SHP77 (cell line): ENCODE data around the gene ANTKMT.
"Not testable (repeated sequence)": the region's sequence is repeated elsewhere in the genome, so short reads cannot be mapped to it uniquely, and the experiment has no call there.

Source experiments
- DNase-seq, 2 experiments: peaks; one replicate each; lab custom pipeline; 2025; lab: John Stamatoyannopoulos, UW

ANTKMT gene

DNA sequence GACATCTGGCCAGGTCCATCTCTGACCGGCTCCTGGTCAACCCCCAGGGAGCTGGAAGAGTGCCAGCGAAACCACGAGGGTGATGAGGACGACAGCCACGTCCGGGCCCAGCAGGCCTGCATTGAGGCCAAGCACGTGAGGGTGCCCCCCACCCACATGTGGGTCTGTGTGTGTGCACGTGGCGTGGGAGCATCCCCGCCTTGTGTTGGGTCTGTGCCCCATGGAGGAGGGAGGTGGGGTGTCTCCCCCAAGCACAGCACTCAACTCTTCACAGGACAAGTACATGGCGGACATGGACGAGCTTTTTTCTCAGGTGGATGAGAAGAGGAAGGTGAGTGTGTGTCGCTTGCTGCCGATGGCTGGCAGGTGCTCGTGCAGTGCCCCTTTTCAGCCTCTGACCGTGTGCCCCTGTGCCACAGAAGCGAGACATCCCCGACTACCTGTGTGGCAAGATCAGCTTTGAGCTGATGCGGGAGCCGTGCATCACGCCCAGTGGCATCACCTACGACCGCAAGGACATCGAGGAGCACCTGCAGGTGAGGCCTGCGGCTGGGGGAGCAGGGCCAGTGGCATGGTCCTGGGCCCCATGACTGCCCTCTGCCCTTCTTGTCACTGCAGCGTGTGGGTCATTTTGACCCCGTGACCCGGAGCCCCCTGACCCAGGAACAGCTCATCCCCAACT, 39.1 kb upstream of the ANTKMT start:
- DNase-seq = no peak

DNA sequence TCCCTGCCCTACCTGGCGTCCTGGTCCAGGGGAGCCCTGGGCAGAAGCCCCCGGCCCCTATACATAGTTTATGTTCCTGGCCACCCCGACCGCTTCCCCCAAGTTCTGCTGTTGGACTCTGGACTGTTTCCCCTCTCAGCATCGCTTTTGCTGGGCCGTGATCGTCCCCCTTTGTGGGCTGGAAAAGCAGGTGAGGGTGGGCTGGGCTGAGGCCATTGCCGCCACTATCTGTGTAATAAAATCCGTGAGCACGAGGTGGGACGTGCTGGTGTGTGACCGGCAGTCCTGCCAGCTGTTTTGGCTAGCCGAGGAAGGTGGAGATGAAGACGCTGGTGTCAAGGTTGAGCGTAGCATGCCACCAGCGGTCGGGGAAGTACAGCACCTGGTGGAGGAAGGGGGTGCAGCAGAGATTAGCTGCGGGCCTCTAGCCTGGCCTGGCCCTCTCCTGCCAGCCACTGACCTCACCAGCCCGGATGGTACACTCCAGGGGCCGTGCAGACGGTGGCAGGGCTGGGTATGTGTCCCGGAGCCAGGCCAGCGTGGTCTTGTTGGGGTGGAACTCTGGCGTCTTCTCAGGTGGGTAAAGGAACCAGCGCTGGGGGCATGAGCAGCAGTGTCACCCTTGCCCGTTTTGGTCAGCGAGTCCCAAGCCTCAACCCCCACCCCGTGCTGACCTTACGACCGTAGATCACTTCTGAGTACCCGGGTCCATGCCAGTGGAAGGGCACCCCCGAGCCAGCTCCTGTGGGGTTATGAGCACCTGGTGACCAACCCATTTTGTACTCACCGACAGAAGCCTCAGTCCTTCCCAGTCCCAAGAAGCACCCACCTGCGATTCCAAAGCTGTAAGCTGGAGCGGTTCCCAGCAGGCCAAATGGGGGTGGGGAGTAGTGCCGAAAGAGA, 38.2 kb upstream of the ANTKMT start:
- no peak for DNase-seq

DNA sequence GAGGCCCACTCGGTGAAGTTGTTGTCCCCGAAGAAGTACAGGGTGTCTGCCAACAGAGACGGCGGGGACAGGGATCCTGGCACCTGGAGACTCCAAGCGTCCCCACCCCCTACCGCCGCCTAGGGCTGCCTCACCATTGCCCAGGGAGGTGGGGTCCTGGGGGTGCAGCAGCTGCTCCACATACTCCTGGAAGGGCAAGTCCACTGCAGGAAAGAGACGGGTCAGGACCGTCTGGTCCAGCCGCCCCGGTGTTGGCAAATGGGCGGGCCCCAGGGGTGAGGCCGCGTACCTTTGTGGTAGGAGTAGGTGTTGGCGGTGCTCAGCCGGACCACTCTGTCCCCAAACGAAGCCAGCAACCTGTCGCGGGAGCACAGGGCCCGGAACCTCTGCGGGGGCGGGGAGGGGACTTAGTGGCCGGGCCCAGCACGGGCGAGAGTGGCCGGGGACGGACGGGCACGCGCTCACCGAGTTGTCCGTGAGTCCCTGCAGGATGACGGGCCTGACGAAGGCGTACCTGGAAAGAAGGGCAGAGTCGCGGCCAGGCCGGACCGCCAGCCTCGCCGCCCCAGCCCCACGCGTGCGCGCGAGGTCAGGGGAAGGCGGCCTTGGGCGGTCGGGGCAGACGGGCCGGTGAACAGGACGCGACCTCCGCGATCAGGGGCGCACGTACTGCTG, 37.4 kb upstream of the ANTKMT start:
- DNase-seq = no peak

DNA sequence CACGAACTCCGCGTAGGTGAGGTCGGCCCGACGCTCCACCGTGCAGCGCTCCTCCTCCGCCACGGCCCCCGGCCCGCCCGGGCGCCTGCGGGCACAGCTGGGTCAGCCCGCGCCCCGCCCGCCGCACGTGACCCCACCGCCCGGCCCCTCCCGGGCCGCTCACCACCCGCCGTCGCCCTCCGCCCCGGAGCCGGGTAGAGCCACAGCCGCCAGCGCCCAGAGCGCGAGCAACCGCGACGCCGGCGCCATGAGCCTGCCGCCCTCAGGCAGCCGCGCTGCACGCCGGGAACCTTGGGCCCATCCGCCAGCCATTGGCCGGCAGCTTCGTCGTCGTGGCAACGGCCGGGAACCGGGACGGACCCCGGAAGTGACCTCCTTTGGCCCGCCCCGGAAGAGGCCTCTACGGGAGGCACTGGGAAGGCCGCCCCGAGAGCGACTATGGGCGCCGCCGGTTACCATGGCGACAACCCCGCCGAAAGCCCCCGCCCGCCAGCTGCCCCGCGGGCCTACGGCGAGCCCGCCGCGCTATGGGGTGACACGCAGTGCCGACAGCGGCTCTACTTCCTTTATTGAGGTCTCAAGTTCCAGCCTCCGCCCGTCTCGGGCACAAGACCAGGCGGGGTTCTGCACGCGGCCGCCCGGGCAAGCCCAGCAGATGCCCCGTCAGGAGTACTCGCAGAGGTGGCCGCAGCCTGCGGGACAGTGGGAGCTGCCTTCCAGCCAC, 36.7 kb upstream of the ANTKMT start, which contains the start of gene JMJD8:
JMJD8 (minus strand) TSS at position 264 of the 724 bp plus-strand sequence; CDS start at position 249, 15 bp downstream.
- DNase-seq = peak; percentile 90 to 97

DNA sequence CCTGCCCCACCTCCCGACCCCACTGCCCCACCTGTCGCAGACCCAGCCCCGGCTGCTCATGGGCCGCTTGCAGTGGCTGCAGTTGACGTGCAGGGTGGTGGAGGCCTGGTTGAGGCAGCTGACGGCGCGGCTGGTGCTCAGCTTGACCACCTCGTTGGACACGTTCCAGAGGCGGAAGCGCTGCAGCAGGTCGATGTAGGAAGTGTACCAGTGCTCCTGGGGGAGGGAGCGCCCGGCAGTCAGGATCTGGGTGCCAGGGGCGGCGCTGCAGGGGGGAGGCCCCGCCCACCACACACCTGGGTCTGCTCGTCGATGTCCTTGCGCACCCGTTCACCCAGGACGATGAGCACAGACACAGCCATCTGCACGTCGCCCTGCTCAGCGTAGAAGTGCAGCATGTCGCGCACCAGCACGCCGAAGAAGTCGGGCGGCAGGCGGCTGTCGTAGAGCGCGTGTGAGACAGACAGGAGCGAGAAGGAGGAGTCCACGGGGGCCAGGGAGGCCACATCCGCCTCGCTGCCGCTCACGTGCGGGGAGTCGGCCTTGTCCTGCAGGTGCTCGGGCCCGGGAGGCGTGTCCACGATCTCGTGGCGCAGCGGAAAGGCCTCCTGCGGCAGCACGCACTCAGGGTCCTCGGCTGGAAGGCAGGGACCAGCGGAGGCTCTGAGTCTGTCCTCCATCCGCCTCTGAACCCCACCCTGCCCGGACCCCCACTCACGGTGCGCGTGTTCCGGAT, 35.8 kb upstream of the ANTKMT start:
- DNase-seq = peak; percentile 71 to 86

DNA sequence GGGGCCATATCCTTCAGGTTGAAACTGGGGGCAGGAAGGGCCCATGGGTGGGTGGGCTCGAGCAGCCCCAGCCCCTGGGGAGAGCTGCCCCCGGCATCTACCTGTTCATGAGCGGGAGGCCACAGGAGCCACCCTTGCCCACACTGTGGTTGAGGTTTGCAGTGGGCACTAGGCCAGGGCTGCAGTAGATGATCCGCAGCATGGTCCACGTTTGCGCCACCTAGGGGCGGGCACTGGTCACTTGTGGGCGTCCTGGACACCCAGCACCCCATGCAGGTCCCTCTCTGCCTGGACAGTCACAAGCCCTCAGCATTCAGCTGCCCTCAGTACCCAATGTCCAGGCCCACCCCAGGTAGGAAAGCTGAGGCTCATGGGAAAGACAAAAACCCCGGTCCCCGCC, 35.0 kb upstream of the ANTKMT start:
- DNase-seq = peak in 1 of 2 experiments; percentile 66

DNA sequence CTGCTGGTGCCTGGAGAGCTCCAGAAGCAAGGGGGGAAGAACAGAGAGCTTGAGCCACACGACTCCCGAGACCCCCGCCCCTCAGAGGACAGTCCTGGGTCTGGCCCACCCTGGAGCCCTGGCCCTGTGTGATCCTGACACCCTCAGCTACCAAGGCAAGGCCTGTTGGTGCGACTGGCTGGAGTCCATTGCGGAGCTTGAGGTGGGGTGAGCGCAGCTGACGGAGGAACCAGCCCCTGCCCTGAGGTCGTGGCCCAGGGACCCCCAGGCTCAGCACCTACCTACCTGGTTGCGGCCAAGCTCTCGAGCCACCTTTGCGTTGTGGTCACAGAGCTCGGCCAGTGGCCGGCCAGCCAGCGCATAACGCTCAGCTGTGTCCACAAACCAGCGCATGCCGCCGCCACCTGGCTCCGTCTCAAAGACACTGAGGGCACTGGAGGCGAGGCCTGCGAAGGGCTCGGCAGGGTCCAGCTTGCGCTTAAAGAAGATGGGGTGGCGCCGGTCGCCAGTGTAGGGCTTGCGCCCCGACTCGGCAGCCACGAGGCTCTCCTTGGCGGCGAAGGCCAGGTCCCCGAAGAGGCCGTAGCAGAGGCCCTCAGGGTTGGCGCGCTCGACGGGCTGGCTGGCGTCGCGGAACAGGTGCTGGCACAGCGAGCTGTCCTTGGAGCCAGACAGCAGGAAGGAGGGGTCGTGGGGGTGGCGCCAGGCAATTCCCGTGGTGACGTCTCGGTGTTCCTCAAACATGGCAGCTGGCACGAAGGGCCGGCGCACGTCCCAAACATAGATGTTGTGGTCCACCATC, 34.3 kb upstream of the ANTKMT start:
- DNase-seq = no peak

DNA sequence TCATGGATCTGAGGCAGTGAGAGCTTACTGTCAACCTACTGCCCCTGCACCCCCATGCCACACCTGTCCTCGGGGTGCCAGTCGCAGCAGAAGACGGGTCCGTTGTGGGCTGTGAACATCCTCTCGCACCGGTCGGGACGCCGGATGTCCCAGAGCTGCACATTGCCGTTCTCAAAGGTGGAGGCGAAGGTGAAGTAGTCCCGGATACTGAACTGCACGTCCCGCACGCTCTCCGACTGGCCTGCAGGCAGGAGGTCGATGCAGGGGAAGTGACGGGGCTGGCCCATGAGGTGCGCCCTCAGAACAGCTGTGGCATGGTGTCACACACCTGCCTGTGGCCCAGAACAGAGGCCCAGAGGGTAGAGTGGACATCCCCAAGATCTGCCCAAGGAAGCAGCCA, 33.4 kb upstream of the ANTKMT start:
- no peak for DNase-seq

DNA sequence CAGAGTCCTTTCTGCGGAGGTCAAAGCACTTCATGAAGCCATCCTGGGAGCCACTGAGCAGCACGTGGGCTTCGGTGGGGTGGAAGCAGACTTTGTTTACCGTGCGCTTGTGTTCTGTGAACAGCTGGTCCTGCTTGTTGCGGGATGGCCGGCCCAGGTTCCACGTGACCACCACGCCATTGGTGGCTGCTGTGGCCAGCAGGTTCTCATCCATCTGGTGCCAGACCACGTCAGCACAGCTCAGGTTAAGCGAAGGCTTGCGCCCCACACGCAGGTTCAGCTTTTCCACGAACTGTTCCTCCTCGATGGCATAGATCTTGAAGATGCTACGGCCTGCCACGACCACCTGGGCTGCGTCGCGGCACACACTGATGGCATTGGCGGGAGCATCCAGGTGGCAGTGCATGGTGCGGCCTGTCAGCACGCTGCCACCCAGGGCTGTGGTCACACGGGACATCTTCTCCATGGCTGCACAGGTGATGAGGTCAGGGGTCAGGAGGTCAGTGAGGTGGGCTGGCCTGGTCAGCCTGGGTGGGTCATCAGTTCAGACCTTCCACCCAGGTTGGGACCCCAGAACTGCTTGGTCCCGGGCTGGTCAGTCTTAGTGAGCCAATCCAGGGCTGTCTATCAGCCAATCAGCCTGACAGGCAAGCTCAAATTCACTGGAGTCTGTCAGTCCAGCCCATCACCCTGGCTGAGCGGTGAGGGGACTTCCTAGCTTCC, 31.6 kb upstream of the ANTKMT start:
- no peak for DNase-seq

DNA sequence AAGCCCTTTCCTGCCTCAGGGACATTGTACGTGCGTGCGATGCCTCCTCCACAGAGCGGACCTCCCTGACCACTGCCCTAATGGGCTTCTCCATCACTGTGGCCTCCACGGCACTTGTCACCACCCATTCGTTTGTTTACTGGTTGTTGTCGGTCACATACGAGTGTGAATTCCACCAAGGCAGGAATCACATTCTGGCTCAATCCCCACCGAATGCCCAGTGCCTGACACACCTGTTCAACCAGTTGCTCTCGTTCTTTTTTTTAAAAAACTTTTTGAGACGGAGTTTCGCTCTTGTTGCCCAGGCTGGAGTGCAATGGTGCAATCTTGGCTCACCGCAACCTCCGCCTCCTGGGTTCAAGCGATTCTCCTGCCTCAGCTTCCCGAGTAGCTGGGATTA, 29.7 kb upstream of the ANTKMT start:
- not testable (repeated sequence) for DNase-seq

DNA sequence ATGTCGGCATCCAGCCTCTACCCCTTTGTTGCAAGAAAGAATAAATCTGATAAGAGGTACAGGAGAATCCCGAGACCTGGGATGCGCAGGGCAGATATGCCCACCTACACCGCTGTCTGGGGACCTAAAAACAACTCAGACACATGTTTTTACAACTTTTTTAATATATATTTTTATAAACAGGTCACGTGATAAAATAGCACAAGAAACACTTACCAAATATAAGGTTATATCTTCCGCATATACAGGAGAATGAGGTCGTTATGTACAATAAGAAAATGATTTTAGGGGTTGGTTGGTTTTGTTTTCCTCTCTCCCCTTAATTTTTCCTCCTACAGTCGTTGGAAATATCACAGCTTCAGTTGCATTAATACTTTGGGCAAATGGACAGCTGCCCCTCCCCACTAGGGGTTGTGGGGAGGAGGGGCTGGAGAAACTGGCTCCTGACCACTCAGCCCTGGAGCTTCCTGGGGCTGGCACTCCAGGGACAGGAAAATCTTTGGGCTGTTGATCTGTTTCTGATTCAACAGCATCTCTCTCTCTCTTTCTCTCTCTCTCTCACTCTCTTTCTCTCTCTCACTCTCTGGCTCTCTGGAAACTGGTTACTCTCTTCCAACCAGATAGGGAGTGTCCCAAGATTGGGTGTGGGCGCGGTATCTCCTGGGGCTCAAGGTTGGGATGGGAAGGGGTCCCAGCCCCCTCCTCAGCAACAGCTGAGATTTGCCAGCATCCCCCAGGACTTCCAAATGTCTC, 28.4 kb upstream of the ANTKMT start:
- no peak for DNase-seq

DNA sequence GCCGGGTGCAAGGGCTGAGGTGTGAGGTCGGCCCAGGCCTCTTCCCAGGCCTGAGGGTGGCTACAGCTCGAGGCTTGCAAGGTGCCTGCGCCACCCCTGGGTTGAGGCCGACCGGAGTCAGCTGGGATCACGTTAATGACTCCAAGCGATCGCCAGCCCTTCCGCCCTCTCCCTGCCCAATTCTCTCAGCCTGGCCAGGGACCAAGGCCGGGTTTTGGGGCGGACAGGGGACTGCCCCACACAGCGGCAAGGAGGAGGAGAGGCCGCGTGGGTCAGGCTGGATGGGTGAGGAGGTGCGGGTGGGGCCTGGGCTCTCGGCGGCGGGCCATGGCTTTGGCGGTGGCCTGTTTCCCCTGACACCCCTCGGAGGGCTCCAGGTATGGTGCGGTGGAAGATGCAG, 27.6 kb upstream of the ANTKMT start:
- DNase-seq = no peak

DNA sequence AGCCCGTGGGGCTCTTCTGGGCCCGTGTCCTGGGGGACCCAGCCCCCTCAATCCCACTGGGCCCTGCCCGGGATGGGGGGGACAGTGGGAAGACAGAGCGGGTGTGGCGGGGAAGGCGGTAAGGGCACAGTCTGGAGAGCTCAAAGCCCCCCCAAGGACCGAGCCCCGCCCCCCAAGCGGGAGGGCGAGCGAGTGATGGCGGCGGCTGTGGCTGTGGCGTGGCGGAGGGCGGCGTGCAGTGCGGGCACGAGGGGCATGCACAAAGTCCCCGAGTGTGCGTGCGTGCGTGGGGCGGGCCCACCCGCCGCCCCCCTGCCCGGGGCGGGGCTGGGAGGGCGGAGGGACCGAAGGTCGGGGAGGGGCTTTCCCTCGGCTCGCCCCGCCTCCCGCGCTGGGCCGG, 27.2 kb upstream of the ANTKMT start:
- DNase-seq = no peak

DNA sequence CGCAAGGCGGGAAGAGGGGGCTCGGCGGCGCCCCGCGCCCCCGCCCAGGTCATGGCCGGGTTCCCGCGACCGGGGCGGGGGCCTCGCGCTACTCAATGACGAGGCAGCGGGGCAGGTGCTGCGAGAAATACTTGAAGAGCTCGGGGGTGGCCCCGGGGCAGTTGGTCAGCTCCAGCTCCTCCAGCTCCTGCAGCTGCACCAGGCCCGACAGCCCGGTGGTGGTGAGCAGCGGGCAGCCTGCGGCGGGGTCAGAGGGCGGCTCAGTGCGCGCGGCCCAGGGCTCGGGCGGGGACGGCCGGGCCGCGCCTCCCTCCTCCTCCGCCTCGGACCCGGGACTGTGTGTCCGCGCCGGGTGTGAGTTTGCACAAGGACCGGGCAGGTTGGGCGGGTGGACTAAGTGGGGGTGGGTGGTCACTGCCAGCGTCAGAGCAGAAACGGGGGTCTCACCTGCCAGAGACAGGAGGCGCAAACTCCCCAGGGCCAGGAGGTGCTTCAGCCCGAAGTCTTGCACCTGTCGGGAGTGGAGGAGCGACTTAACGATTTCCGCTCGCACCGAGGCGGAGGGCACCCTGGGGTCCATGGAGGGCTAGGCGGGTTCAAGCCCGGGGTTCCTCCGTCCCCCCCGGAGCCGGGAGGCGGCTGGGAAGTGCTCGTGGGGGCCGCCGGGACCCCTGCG, 26.6 kb upstream of the ANTKMT start:
- DNase-seq = no peak

DNA sequence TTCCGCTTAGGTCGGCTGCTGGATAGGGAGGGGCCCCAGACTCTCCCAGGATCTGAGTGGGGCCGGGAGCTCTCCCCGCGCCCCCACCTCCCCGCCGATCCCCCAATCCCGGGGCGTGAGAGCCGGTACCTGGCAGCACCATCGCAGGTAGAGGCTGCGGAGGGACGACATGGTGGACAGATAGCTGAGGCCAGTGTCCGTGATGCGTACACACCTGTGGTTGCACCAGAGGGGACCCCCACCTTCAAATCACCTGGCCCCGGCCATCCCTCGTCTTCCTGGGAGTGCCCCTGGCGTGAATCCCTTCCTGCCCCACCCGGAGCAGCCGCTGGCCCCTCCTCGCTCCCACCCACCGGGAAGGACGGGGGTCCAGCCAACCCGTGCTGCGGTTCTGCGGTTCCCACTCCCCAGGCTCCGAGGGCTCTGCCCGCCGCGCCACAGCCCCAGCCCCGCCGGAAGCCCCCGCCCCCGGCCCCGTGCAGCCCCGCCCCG, 26.0 kb upstream of the ANTKMT start:
- no peak for DNase-seq

DNA sequence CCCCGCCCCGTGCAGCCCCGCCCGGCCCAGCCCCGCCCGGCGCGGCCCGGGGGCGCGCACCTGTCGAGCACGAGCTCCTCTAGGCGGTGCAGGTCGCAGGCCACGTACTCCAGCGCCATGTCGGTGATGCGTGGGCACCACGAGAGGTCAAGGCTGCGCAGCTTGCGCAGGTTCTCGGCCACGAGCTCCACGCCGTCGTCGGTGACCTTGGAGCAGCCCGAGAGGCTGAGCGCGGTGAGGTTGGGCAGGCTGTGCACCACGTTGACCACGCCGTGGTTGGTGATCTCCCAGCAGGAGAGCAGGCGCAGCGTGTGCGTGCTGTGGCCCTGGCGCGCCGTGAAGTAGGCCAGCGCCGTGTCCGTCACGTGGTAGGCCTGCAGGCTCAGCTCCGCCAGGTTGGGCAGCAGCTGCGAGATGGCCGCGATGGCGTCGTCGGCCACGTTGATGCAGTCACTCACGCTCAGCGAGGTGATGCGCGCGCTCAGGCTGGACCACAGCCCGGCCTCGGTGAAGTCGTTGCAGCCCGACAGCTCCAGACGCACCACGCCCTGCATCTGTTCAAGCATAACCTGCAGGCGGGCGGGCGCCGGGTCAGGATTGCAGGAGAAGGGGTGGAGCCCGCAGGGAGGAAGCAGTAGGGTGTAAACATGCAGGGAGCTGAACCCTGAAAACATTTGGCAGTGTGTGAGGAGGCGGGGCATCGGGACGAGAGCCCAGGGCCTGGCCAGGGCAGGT, 25.4 kb upstream of the ANTKMT start:
- DNase-seq = peak; percentile 79 to 89

DNA sequence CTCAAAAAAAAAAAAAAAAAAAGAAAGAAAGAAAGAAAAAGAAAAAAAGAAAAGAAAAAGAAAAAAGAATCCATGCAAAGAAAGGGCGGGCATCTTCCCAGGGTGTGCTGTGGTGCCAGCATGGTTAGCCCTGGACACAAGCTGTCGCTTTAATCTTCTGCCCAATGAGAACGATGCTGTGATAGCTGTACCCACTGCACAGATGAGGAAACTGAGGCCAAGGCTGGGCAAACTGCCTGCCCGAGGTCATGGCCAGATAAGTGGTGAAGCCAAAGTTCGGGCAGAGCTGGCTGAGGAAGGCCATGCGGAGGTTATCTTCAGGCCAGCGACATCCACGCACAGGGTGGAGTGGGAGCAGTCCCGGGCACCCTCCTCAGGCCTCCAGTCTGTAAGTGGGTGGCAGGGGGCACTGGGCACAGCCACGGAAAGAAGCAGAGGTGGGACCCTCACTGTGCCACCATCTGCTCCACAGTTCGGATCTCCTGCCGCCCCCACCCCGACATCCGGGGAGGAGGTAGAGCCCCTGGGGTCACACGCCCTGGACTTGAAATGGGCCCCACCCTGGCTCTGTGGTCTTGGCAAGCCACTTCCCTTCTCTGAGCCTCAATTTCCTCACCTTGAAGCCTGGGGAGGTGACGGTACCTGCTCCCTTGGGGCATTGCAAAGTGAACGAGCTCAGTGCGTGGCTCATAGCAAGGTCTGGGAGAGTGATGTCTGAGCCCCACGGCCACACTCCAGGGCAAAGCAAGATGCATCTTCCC, 21.9 kb upstream of the ANTKMT start:
- DNase-seq = no peak
